Hematopoietic multipotent progenitor cell treated with erythropoietin and hydrocortisone succinate and interleukin-3 and kit ligand, for 6 days (in vitro differentiated cells): ENCODE data around the gene MRPS14.
A peak's percentile ranks its signal among the peaks of the same experiment; 100 is the strongest.

ENCODE experiments used
- DNase-seq: peaks from one replicate; pipeline ENCODE4 v3.0.0-alpha.2; 2015

The MRPS14 gene

GRCh38 chr1:174982971-174983689, 40.1 kb downstream of the MRPS14 start:
- peak; percentile 82 for DNase-seq

- no peak for DNase-seq
These were observed 46.7 kb downstream of the MRPS14 start for GRCh38 chr1:174976436-174977108.

DNA sequence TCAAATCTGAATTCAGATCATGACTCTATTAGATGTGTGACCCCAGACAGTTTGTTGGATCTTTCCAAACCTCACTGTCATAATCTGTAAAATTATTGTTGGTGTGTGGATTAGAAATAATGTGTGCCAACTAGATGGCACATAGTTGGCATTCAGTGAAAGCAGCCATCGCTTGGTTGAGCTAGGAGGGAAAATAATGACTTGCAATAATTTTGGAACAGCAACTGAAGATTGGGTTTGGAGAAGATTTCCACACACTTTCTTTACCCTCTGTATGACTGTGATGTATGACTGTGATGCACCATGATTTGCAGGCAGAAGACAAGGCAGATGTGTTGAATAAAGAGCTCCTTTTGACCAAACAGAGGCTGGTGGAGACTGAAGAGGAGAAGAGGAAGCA, 47.5 kb downstream of the MRPS14 start:
- DNase-seq, result no peak

DNA sequence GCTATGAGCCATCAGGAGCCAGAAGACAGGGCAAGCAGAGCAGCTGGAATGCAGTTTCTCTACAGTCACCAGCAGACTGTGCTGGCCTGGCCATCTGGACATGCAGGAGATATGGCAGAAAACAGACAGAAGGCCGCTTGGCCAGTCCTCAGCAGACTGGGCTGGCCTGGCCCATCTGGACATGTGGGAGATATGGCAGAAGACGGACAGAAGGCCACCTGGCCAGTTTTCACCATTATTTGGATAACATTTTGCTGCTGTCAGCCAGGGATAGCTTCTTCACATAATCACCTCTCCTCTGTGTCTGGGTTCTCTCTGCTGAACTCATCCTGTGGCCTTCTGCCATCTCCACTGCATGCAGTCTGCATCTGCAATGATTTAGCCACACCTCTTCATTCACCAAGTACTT, 48.5 kb downstream of the MRPS14 start:
- no peak for DNase-seq

- no peak for DNase-seq
These were observed 51.3 kb downstream of the MRPS14 start for GRCh38 chr1:174971902-174972301.

- DNase-seq, result no peak
These were observed 51.8 kb downstream of the MRPS14 start for GRCh38 chr1:174971466-174971865.

GRCh38 chr1:174969977-174970376, 53.2 kb downstream of the MRPS14 start:
- DNase-seq, result no peak

- DNase-seq, result peak; percentile 40
These were observed 54.4 kb downstream of the MRPS14 start for GRCh38 chr1:174968750-174969244.

DNA sequence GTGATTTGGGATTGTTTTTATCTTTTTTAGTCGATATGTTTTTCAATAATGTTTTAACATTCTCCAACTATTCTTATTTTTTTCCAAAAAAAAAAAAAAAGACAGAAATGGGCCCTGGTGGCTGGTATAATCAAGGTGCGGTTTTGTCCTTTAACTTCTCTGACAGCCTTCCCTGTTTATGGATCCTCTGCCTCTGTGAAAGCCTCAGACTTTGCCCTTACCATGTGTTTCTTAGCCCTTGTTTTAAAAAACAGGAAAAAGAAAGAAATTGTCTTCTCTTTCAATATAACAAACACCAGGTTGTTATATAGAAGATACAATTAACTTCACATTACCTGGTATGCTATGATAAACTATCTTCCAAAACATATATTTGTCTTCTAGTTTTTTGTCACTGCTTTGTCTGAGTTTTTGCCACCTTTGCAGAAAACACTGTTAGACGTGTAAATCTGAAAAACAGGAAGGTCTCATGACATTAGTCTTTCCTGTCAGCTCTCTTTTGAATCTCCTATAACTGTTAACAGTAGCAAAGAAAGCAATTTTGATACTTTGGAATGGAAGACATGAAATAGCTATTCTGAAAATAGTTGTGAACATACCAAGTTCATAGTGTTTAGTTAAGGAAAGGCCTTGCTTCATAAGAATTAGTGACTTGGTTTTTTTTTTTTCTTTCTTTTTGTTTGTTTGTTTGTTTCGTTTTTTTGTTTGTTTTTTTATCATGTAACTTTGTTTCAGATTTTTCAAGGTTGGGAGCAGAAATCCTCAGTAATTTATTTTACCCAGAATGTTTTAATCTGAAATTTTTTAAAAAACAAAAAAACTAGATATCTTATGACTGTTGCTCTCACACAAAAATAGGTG, 55.1 kb downstream of the MRPS14 start:
- DNase-seq, result no peak

- DNase-seq, result no peak
These were observed 57.1 kb downstream of the MRPS14 start for GRCh38 chr1:174966008-174966572.

DNA sequence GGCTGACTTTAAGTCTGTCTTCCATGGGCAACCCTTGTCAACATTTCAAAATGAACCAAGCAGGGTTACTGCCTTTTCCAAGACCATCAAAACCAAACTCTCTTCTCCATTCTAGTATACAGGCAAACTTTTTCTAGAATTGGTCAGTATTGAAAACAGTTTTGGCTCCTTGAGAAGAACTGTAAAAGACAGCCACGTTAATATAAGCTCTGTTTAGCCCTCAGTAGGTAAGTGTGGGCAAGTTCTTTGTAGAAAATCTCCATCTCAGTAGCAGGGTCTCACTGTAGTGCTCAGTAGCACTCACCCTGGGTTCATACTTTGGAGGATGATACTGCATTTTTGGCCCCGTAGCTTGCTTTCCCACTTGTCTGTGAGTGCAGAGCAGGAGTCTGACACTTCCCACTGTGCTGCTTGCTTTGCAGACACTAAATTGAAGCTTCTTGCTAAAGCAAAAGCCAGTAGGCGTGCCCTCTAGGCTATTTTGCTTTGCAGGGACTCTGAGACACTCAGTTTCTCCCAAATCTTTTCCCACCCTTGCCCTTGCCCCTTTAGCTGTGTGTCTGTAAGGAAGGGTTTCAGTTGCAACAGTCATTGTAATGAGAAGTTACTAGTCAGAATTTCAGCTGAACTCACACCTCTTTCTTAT, 57.7 kb downstream of the MRPS14 start:
- DNase-seq, result peak; percentile 61

- DNase-seq, result peak; percentile 49
These were observed 58.3 kb downstream of the MRPS14 start for GRCh38 chr1:174964972-174965361.

GRCh38 chr1:174964261-174964971, 58.8 kb downstream of the MRPS14 start:
- DNase-seq, result peak; percentile 89

DNA sequence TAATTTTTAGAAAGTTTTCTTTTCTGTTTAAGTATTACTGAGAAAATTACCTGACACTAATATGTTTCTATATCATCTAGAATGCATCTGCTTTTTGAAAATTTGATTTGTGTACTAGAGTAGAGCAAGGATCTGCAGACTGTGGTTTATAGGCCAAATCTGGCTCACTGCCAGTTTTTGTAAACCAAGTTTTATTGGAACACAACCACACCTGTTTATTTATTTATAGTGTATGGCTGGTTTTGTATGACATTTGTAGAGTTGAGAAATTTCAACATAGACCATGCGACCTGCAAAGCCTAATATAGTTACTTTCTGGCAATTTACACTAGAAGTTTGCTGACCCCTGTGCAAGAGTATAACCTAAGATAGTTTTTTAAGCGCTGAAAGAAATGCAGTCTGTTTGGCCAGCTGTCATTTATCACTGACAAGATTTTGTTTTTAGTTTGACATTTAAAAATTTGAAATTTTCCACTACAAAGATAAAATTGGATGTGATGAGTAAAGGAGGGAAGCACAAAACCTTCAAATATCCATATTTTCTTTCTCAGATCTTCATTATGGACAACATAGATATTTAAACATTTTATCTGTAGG, 59.6 kb downstream of the MRPS14 start:
- peak; percentile 74 for DNase-seq
